Nephron (organoid): ENCODE data around the gene KLHL29.

Source experiments
- H3K27ac Mint-ChIP-seq, 3 experiments: 2 replicates each; pipeline ENCODE4 v1.8.0; 2020; ENCODE audit warnings: mixed read lengths in 3 of 3, mild to moderate bottlenecking in 2 of 3, moderate library complexity in 1 of 3
- H3K27me3 Mint-ChIP-seq: 2 replicates; pipeline ENCODE4 v1.8.0; 2021; ENCODE audit warnings: low read depth, mild to moderate bottlenecking, moderate library complexity, mixed read lengths
- H3K36me3 Mint-ChIP-seq: 2 replicates; pipeline ENCODE4 v1.8.0; 2020; ENCODE audit warnings: low read depth, mixed read lengths
- H3K4me1 Mint-ChIP-seq: 2 replicates; pipeline ENCODE4 v1.8.0; 2020; ENCODE audit warnings: mixed read lengths
- H3K4me3 Mint-ChIP-seq, 3 experiments: 2 replicates each; pipeline ENCODE4 v1.8.0; 2020; ENCODE audit warnings: mild to moderate bottlenecking in 3 of 3, mixed read lengths in 3 of 3, moderate library complexity in 2 of 3
- H3K9me3 Mint-ChIP-seq: 2 replicates; pipeline ENCODE4 v1.8.0; 2020; ENCODE audit warnings: mixed read lengths
- CTCF ChIP-seq, 3 experiments: fragments of 200-600 bp; sonication (generic); IDR thresholded peaks; one replicate each; pipeline ENCODE4 v1.5.0; 2021; ENCODE audit warnings: antibody characterized with exemption in 3 of 3; ENCODE audit not compliant: unreplicated experiment in 3 of 3

KLHL29 gene

GRCh38 chr2:23692851-23693605 lies 308.0 kb downstream of the KLHL29 start:
- Mint-ChIP-seq H3K36me3 (peaks cover 42% of the 10 kb centered on the region), H3K4me1 (peaks cover 9% of the 10 kb centered on the region)
- no peak for TF ChIP-seq CTCF (IDR thresholded peaks at IDR 0.05; ENCODE audit: unreplicated experiment in 3 of 3)

GRCh38 chr2:23693606-23693951 lies 308.6 kb downstream of the KLHL29 start:
- H3K27ac Mint-ChIP-seq = no peak overlapping the region
- TF ChIP-seq CTCF (IDR thresholded peaks at IDR 0.05; ENCODE audit: unreplicated experiment in 3 of 3) = no peak
- H3K4me1 Mint-ChIP-seq = peaks cover 15% of the 10 kb centered on the region
- H3K9me3 Mint-ChIP-seq = no peaks in the 10 kb centered on the region
- peaks cover 45% of the 10 kb centered on the region for H3K36me3 Mint-ChIP-seq
- H3K27me3 Mint-ChIP-seq = peaks cover 3% of the 10 kb centered on the region
- no peak overlapping the region for H3K4me3 Mint-ChIP-seq

More at GRCh38 chr2:23692851-23693605, 308.0 kb downstream of the KLHL29 start:
- Mint-ChIP-seq H3K27me3 (peaks cover 3% of the 10 kb centered on the region), H3K27ac (no peak overlapping the region), H3K4me3 (no peak overlapping the region), H3K9me3 (no peaks in the 10 kb centered on the region)

- no peak for TF ChIP-seq CTCF (IDR thresholded peaks at IDR 0.05; ENCODE audit: unreplicated experiment in 3 of 3)
- Mint-ChIP-seq H3K4me1 (peaks cover 20% of the 10 kb centered on the region), H3K27ac (no peak overlapping the region), H3K9me3 (no peaks in the 10 kb centered on the region), H3K4me3 (no peak overlapping the region), H3K27me3 (peaks cover 2% of the 10 kb centered on the region), H3K36me3 (peaks cover 51% of the 10 kb centered on the region)
These were observed 309.4 kb downstream of the KLHL29 start for GRCh38 chr2:23694058-23695045.

- H3K27me3 Mint-ChIP-seq = peaks cover 2% of the 10 kb centered on the region
- H3K9me3 Mint-ChIP-seq = peaks cover 5% of the 10 kb centered on the region
- TF ChIP-seq CTCF (IDR thresholded peaks at IDR 0.05; ENCODE audit: unreplicated experiment in 3 of 3) = no peak
- peaks cover 30% of the 10 kb centered on the region for H3K4me1 Mint-ChIP-seq
- H3K4me3 Mint-ChIP-seq = no peak overlapping the region
- no peak overlapping the region for H3K27ac Mint-ChIP-seq
- H3K36me3 Mint-ChIP-seq = peaks cover 61% of the 10 kb centered on the region
These were observed 310.4 kb downstream of the KLHL29 start for GRCh38 chr2:23695214-23695889.

- peaks cover 5% of the 10 kb centered on the region for H3K9me3 Mint-ChIP-seq
- H3K4me1 Mint-ChIP-seq = peaks cover 31% of the 10 kb centered on the region
These were observed 311.1 kb downstream of the KLHL29 start for GRCh38 chr2:23695890-23696751.

More at GRCh38 chr2:23695890-23696751, 311.1 kb downstream of the KLHL29 start:
- Mint-ChIP-seq H3K36me3 (peaks cover 69% of the 10 kb centered on the region), H3K27ac (no peak overlapping the region), H3K4me3 (no peak overlapping the region), H3K27me3 (peaks cover 5% of the 10 kb centered on the region)
- TF ChIP-seq CTCF (IDR thresholded peaks at IDR 0.05; ENCODE audit: unreplicated experiment in 3 of 3) = no peak
